Measurements from ENCODE around the gene ITSN1.
A peak's percentile ranks its signal among the peaks of the same experiment; 100 is the strongest.

ITSN1 gene

DNA sequence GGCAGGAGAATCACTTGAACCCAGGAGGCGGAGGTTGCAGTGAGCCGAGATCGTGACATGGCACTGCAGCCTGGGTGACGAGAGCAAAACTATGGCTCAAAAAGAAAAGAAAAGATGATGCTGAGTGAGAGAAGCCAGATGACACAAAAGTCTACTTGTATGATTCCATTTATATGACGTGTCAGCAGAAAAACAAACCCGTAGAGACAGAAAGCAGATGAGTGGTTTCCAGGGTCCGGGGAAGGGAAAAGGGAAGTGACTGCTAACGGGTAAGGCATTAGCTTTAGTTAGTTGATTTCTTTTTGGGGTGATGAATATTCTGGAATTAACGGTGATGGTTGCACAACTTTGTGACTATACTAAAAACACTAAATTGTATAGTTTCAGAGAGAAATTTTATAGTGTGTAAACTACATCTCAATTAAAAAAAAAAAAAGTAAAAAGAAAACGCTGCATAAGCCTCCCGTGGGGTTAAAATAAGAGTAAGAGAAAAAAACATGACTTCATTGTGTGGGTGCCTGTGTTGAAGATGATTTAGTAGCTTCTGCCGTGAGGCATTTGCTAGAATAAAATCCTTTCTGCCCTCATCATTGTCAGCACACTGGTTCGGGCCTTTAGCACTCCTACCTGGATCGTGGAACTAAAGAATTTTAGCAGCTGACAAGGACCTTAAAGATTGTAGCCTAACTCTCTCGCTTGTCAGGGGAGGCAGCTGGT lies 298.0 kb downstream of the ITSN1 start:
- DNase-seq: no peak

- DNase-seq: no peak
Measured at GRCh38 chr21:33940881-33941245, 298.6 kb downstream of the ITSN1 start.

GRCh38 chr21:33942426-33942825 lies 300.1 kb downstream of the ITSN1 start:
- no peak for DNase-seq

GRCh38 chr21:33943293-33943692 lies 301.0 kb downstream of the ITSN1 start:
- no peak for DNase-seq

DNA sequence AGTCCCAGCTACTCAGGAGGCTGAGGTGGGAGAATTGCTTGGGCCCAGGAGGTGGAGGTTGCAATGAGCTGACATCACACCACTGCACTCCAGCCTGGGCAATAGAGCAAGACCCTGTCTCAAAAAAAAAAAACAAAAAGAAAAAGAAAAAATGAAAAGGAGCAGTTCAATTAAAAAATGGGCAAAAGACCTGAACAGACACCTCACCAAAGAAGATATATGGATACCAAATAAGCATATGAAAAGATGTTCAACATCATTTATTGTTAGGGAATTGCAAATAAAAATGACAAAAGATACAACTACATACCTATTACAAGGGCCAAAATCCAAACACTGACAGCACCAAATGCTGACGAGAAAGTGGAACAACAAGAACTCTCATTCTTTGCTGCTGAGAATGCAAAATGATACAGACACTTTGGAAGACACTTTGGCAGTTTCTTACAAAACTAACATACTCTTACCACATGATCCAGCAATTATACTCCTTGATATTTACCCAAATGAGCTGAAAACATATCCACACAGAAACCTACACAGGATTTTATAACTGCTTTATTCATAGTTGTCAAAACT lies 302.0 kb downstream of the ITSN1 start:
- DNase-seq: no peak

GRCh38 chr21:33945652-33946270 lies 303.5 kb downstream of the ITSN1 start:
- DNase-seq: no peak

DNA sequence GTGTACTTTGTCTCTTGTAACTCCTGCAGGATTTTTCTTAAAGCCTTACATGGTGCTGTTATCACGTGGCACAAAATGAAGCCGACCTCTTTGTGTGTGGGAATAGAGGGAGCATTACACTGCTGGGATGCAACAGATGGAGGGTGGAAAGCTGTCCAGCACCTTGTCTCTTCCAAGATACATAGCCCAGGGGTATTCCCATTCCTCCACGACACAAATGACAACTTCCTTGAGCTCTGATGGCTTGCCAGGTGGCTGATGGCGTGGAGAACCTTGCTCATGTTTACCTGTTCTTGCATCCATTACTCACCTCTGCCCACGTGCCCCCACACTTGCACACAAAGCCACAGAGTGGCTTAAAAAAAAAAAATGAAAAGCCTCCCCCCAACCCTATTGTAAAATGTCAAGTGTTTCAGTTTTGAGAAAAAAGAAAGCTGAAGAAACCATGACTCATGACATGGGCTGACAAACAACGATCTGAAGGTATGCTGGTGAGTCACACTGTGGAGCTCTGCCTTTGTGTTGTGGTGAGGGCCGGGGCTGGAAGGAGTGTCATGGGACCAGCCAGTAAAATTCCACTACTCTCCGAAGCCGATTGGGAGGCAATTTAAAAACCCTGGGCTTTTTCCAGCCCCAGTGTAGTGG lies 305.3 kb downstream of the ITSN1 start:
- DNase-seq: peak; percentile 80

GRCh38 chr21:33948096-33948950 lies 306.0 kb downstream of the ITSN1 start:
- peak; percentile 80 for DNase-seq

GRCh38 chr21:33948951-33949444 lies 306.7 kb downstream of the ITSN1 start:
- DNase-seq: no peak

All from NCI-H510A treated with DMSO at 0.1 percent for 48 hours (cell line).